Breast epithelium (tissue), 4 donors: Measurements from ENCODE around the gene INSIG2. TPM values are rescaled to one million over a fixed set of nuclear protein-coding genes. Genes with fewer than 3 reads are reported as not detected.

Experiments used
- DNase-seq, 2 donors: peaks; one replicate each; pipeline ENCODE4 v3.0.0-alpha.2; 2019; ENCODE audit warnings: low spot score in 2 of 2
- H3K27ac ChIP-seq, 2 donors: fragments of 200-600 bp; sonication (generic) in 1 of 2; one replicate each; pipeline ENCODE4 v1.5.1; 2016 to 2019; ENCODE audit warnings: mild to moderate bottlenecking in 1 of 2
- H3K27me3 ChIP-seq, 2 donors: fragments of 200-600 bp; sonication (generic) in 1 of 2; one replicate each; pipeline versions ENCODE4 v1.5.1 to v1.6.0; 2017 to 2019; ENCODE audit warnings: control low read depth in 1 of 2, mild to moderate bottlenecking in 1 of 2
- H3K36me3 ChIP-seq: fragments of 200-600 bp; one replicate; pipeline ENCODE4 v1.5.1; 2019
- H3K4me1 ChIP-seq, 2 donors: fragments of 200-600 bp; sonication (generic); one replicate each; pipeline ENCODE4 v1.5.1; 2016 to 2019; ENCODE audit warnings: control low read depth in 1 of 2
- H3K4me3 ChIP-seq, 3 donors: fragments of 200-600 bp; sonication (generic); 1 replicate in 2 of 3; 2 replicates in 1 of 3; pipeline ENCODE4 v1.5.1; 2016 to 2019; ENCODE audit warnings: mild to moderate bottlenecking in 3 of 3, moderate library complexity in 2 of 3
- H3K9me3 ChIP-seq, 2 donors: fragments of 200-600 bp; sonication (generic) in 1 of 2; one replicate each; pipeline ENCODE4 v1.5.1; 2016 to 2019; ENCODE audit warnings: control low read depth in 1 of 2
- CTCF ChIP-seq, 3 donors: fragments of 450-650 bp; IDR thresholded peaks; one replicate each; pipeline ENCODE4 v1.5.1; 2016 to 2017; ENCODE audit warnings: antibody characterized with exemption in 3 of 3, mild to moderate bottlenecking in 3 of 3, moderate library complexity in 3 of 3
- POLR2A ChIP-seq: fragments of 450-650 bp; IDR thresholded peaks from one replicate; pipeline ENCODE4 v1.6.1; 2016; ENCODE audit warnings: antibody characterized with exemption, mild to moderate bottlenecking, moderate library complexity
- POLR2AphosphoS5 ChIP-seq, 3 donors: sonication (generic); formaldehyde crosslinking; IDR thresholded peaks; one replicate each; pipeline ENCODE4 v1.6.1; 2017; ENCODE audit warnings: antibody characterized with exemption in 3 of 3
- intact Hi-C: fragments of 100-400 bp; cut with DNase I; formaldehyde crosslinking; loops from one replicate; pipeline ENCODE4 v1.15.1; 2023; ENCODE audit warnings: low total_unique reads
- total RNA-seq, 3 donors: library from RNA; depleted of rRNA; stranded (reverse); fragments of >200 nt; gene quantifications; one replicate each; pipeline ENCODE4 v1.1.0, GENCODE V29; 2016

Gene INSIG2
- total RNA-seq, 3 donors from 2014 or later, result 13.1 to 30.9 (median 20.3) TPM

GRCh38 chr2:118084491-118085089 lies 3.7 kb upstream of the INSIG2 start:
- Histone ChIP-seq H3K9me3 (no peaks in the 10 kb centered on the region), H3K4me3 (no peak overlapping the region), H3K36me3 (no peaks in the 10 kb centered on the region), H3K27ac (no peak overlapping the region), H3K4me1 (no peaks in the 10 kb centered on the region), H3K27me3 (no peaks in the 10 kb centered on the region)
- DNase-seq, result no peak
- intact Hi-C loops, result no loop called here
- TF ChIP-seq CTCF (IDR thresholded peaks at IDR 0.05), result no peak
- no peak for TF ChIP-seq POLR2AphosphoS5 (IDR thresholded peaks at IDR 0.05)
- TF ChIP-seq POLR2A, result no peak

- DNase-seq, result no peak
- no peaks in the 10 kb centered on the region for H3K27me3 ChIP-seq
- H3K27ac ChIP-seq, result no peak overlapping the region
- H3K4me3 ChIP-seq, result no peak overlapping the region
- intact Hi-C loops, result no loop called here
- TF ChIP-seq CTCF (IDR thresholded peaks at IDR 0.05) (no peak), POLR2AphosphoS5 (IDR thresholded peaks at IDR 0.05) (no peak), POLR2A (no peak)
- H3K9me3 ChIP-seq, result no peaks in the 10 kb centered on the region
- no peaks in the 10 kb centered on the region for H3K4me1 ChIP-seq
- no peaks in the 10 kb centered on the region for H3K36me3 ChIP-seq
Measured at GRCh38 chr2:118085173-118086023, 2.9 kb upstream of the INSIG2 start.

- no peak for DNase-seq
- TF ChIP-seq CTCF (IDR thresholded peaks at IDR 0.05), result no peak
- no peak for TF ChIP-seq POLR2A
- no peak for TF ChIP-seq POLR2AphosphoS5 (IDR thresholded peaks at IDR 0.05)
- Histone ChIP-seq H3K27me3 (no peaks in the 10 kb centered on the region), H3K36me3 (no peaks in the 10 kb centered on the region), H3K9me3 (no peaks in the 10 kb centered on the region), H3K4me1 (no peaks in the 10 kb centered on the region), H3K4me3 (no peak overlapping the region), H3K27ac (no peak overlapping the region)
- intact Hi-C loops, result no loop called here
Measured at GRCh38 chr2:118086024-118086633, 2.1 kb upstream of the INSIG2 start.

GRCh38 chr2:118089139-118089800 lies 999 bp downstream of the INSIG2 start:
- no peaks in the 10 kb centered on the region for H3K4me1 ChIP-seq
- H3K27ac ChIP-seq, result peak overlapping the region; percentile 52 to 58
- H3K4me3 ChIP-seq, result peak overlapping the region; percentile 79 to 88 (median 84)
- no peaks in the 10 kb centered on the region for H3K27me3 ChIP-seq
- DNase-seq, result no peak
- no peaks in the 10 kb centered on the region for H3K9me3 ChIP-seq
- no peaks in the 10 kb centered on the region for H3K36me3 ChIP-seq
- TF ChIP-seq CTCF (IDR thresholded peaks at IDR 0.05) (peak in 2 of 3 donors; percentile 35 to 36), POLR2A (no peak), POLR2AphosphoS5 (IDR thresholded peaks at IDR 0.05) (no peak)
- intact Hi-C loops, result no loop called here
